ENCODE data around the gene UPF1.

The UPF1 gene

GRCh38 chr19:18889949-18890745 is 58.4 kb downstream of the UPF1 start:
- H3K27me3 ChIP-seq (ENCODE audit: insufficient read depth, low read length, poor library complexity), result no peaks in the 10 kb centered on the region
- H3K36me3 ChIP-seq (ENCODE audit: control insufficient read depth, insufficient read depth, low read length), result no peaks in the 10 kb centered on the region
- no CpG with 5 or more reads among the region's 10 CpGs for WGBS (ENCODE audit: extremely low coverage, insufficient coverage, low lambda C conversion rate)
- H3K27ac ChIP-seq (ENCODE audit: low read depth, low read length), result no peak overlapping the region
- no peak overlapping the region for H3K23ac ChIP-seq (ENCODE audit: low read length)
- H4K5ac ChIP-seq (ENCODE audit: low read length), result no peak overlapping the region
- H3K56ac ChIP-seq (ENCODE audit: low read length), result no peak overlapping the region
- H3K4me2 ChIP-seq (ENCODE audit: low read length), result no peak overlapping the region
- no peak overlapping the region for H2AK5ac ChIP-seq (ENCODE audit: low read length)
- no peak overlapping the region for H2BK5ac ChIP-seq (ENCODE audit: low read length)
- H3K4ac ChIP-seq (ENCODE audit: low read depth, low read length), result no peak overlapping the region
- no peaks in the 10 kb centered on the region for H3K79me1 ChIP-seq (ENCODE audit: low read length)
- no peak overlapping the region for H2BK15ac ChIP-seq (replicated peaks; ENCODE audit: low read depth)
- no peak overlapping the region for H4K8ac ChIP-seq (ENCODE audit: low read depth, low read length)
- H3K4me1 ChIP-seq (ENCODE audit: control insufficient read depth, low read depth, low read length), result no peaks in the 10 kb centered on the region
- H3K18ac ChIP-seq (ENCODE audit: low read length), result no peak overlapping the region
- H2BK120ac ChIP-seq (ENCODE audit: low read depth, low read length), result no peak overlapping the region
- no peak for DNase-seq
- no peaks in the 10 kb centered on the region for H3K79me2 ChIP-seq (ENCODE audit: control insufficient read depth, insufficient read depth, low read length)
- H3K9ac ChIP-seq (ENCODE audit: low read length), result no peak overlapping the region
- no peak overlapping the region for H3K4me3 ChIP-seq (ENCODE audit: low read length)

GRCh38 chr19:18893587-18894253 is 62.0 kb downstream of the UPF1 start:
- no CpG with 5 or more reads among the region's 18 CpGs for WGBS (ENCODE audit: extremely low coverage, insufficient coverage, low lambda C conversion rate)

GRCh38 chr19:18894254-18895037 is 62.7 kb downstream of the UPF1 start:
- Histone ChIP-seq H3K18ac (ENCODE audit: low read length) (no peak overlapping the region), H2AK5ac (ENCODE audit: low read length) (no peak overlapping the region), H3K4me1 (ENCODE audit: control insufficient read depth, low read depth, low read length) (no peaks in the 10 kb centered on the region), H2BK15ac (replicated peaks; ENCODE audit: low read depth) (no peak overlapping the region), H3K4ac (ENCODE audit: low read depth, low read length) (no peak overlapping the region), H2BK120ac (ENCODE audit: low read depth, low read length) (no peak overlapping the region), H3K4me3 (ENCODE audit: low read length) (no peak overlapping the region), H3K79me2 (ENCODE audit: control insufficient read depth, insufficient read depth, low read length) (no peaks in the 10 kb centered on the region), H3K27ac (ENCODE audit: low read depth, low read length) (no peak overlapping the region), H2BK5ac (ENCODE audit: low read length) (no peak overlapping the region), H3K23ac (ENCODE audit: low read length) (no peak overlapping the region), H3K9ac (ENCODE audit: low read length) (peak overlapping the region; percentile 29), H3K56ac (ENCODE audit: low read length) (peak overlapping the region; percentile 34), H3K4me2 (ENCODE audit: low read length) (peak overlapping the region; percentile 27), H4K8ac (ENCODE audit: low read depth, low read length) (no peak overlapping the region), H3K27me3 (ENCODE audit: insufficient read depth, low read length, poor library complexity) (no peaks in the 10 kb centered on the region), H4K5ac (ENCODE audit: low read length) (no peak overlapping the region), H3K36me3 (ENCODE audit: control insufficient read depth, insufficient read depth, low read length) (no peaks in the 10 kb centered on the region), H3K79me1 (ENCODE audit: low read length) (no peaks in the 10 kb centered on the region)
- DNase-seq, result peak; percentile 62
- no CpG with 5 or more reads among the region's 28 CpGs for WGBS (ENCODE audit: extremely low coverage, insufficient coverage, low lambda C conversion rate)

More at GRCh38 chr19:18893587-18894253, 62.0 kb downstream of the UPF1 start:
- Histone ChIP-seq H2BK120ac (ENCODE audit: low read depth, low read length) (no peak overlapping the region), H4K8ac (ENCODE audit: low read depth, low read length) (no peak overlapping the region), H2AK5ac (ENCODE audit: low read length) (no peak overlapping the region), H3K27me3 (ENCODE audit: insufficient read depth, low read length, poor library complexity) (no peaks in the 10 kb centered on the region), H2BK15ac (replicated peaks; ENCODE audit: low read depth) (no peak overlapping the region), H3K4me3 (ENCODE audit: low read length) (no peak overlapping the region), H4K5ac (ENCODE audit: low read length) (no peak overlapping the region), H3K4me1 (ENCODE audit: control insufficient read depth, low read depth, low read length) (no peaks in the 10 kb centered on the region), H3K56ac (ENCODE audit: low read length) (no peak overlapping the region), H3K9ac (ENCODE audit: low read length) (no peak overlapping the region), H3K27ac (ENCODE audit: low read depth, low read length) (no peak overlapping the region), H3K4ac (ENCODE audit: low read depth, low read length) (no peak overlapping the region), H3K79me2 (ENCODE audit: control insufficient read depth, insufficient read depth, low read length) (no peaks in the 10 kb centered on the region), H3K79me1 (ENCODE audit: low read length) (no peaks in the 10 kb centered on the region), H3K23ac (ENCODE audit: low read length) (no peak overlapping the region), H3K36me3 (ENCODE audit: control insufficient read depth, insufficient read depth, low read length) (no peaks in the 10 kb centered on the region), H3K18ac (ENCODE audit: low read length) (no peak overlapping the region), H2BK5ac (ENCODE audit: low read length) (no peak overlapping the region), H3K4me2 (ENCODE audit: low read length) (no peak overlapping the region)
- DNase-seq, result no peak

GRCh38 chr19:18895038-18895823 is 63.5 kb downstream of the UPF1 start:
- H3K4me2 ChIP-seq (ENCODE audit: low read length), result peak overlapping the region; percentile 64
- H3K18ac ChIP-seq (ENCODE audit: low read length), result peak overlapping the region; percentile 6
- H3K36me3 ChIP-seq (ENCODE audit: control insufficient read depth, insufficient read depth, low read length), result peaks cover 2% of the 10 kb centered on the region
- peak overlapping the region; percentile 45 for H3K23ac ChIP-seq (ENCODE audit: low read length)
- peak overlapping the region; percentile 80 for H3K56ac ChIP-seq (ENCODE audit: low read length)
- H2BK5ac ChIP-seq (ENCODE audit: low read length), result no peak overlapping the region
- no peaks in the 10 kb centered on the region for H3K27me3 ChIP-seq (ENCODE audit: insufficient read depth, low read length, poor library complexity)
- no peak overlapping the region for H2BK120ac ChIP-seq (ENCODE audit: low read depth, low read length)
- no CpG with 5 or more reads among the region's 72 CpGs for WGBS (ENCODE audit: extremely low coverage, insufficient coverage, low lambda C conversion rate)
- peak overlapping the region; percentile 19 for H3K4me3 ChIP-seq (ENCODE audit: low read length)
- H3K4ac ChIP-seq (ENCODE audit: low read depth, low read length), result no peak overlapping the region
- no peak overlapping the region for H2BK15ac ChIP-seq (replicated peaks; ENCODE audit: low read depth)
- no peaks in the 10 kb centered on the region for H3K79me2 ChIP-seq (ENCODE audit: control insufficient read depth, insufficient read depth, low read length)
- no peaks in the 10 kb centered on the region for H3K79me1 ChIP-seq (ENCODE audit: low read length)
- H3K27ac ChIP-seq (ENCODE audit: low read depth, low read length), result no peak overlapping the region
- no peak overlapping the region for H4K5ac ChIP-seq (ENCODE audit: low read length)
- DNase-seq, result peak; percentile 81
- H2AK5ac ChIP-seq (ENCODE audit: low read length), result no peak overlapping the region
- H3K9ac ChIP-seq (ENCODE audit: low read length), result peak overlapping the region; percentile 76
- H4K8ac ChIP-seq (ENCODE audit: low read depth, low read length), result no peak overlapping the region
- H3K4me1 ChIP-seq (ENCODE audit: control insufficient read depth, low read depth, low read length), result no peaks in the 10 kb centered on the region

- Histone ChIP-seq H3K36me3 (ENCODE audit: control insufficient read depth, insufficient read depth, low read length) (peaks cover 2% of the 10 kb centered on the region), H3K4ac (ENCODE audit: low read depth, low read length) (no peak within 1 kb of the TSS), H2BK15ac (replicated peaks; ENCODE audit: low read depth) (no peak within 1 kb of the TSS), H2BK5ac (ENCODE audit: low read length) (no peak within 1 kb of the TSS), H3K79me2 (ENCODE audit: control insufficient read depth, insufficient read depth, low read length) (no peaks in the 10 kb centered on the region), H3K27ac (ENCODE audit: low read depth, low read length) (no peak within 1 kb of the TSS), H3K23ac (ENCODE audit: low read length) (peak within 1 kb of the TSS; percentile 45), H2BK120ac (ENCODE audit: low read depth, low read length) (no peak within 1 kb of the TSS), H3K9ac (ENCODE audit: low read length) (peak within 1 kb of the TSS; percentile 76), H3K4me2 (ENCODE audit: low read length) (peak within 1 kb of the TSS; percentile 64), H3K4me1 (ENCODE audit: control insufficient read depth, low read depth, low read length) (no peaks in the 10 kb centered on the region), H3K27me3 (ENCODE audit: insufficient read depth, low read length, poor library complexity) (no peaks in the 10 kb centered on the region), H3K79me1 (ENCODE audit: low read length) (no peaks in the 10 kb centered on the region), H4K5ac (ENCODE audit: low read length) (no peak within 1 kb of the TSS), H3K4me3 (ENCODE audit: low read length) (peak within 1 kb of the TSS; percentile 19), H3K56ac (ENCODE audit: low read length) (peak within 1 kb of the TSS; percentile 80), H2AK5ac (ENCODE audit: low read length) (no peak within 1 kb of the TSS), H4K8ac (ENCODE audit: low read depth, low read length) (no peak within 1 kb of the TSS), H3K18ac (ENCODE audit: low read length) (peak within 1 kb of the TSS; percentile 6)
- DNase-seq, result peak; percentile 51
- WGBS (ENCODE audit: extremely low coverage, insufficient coverage, low lambda C conversion rate), result no CpG with 5 or more reads among the region's 89 CpGs
Observed at GRCh38 chr19:18895824-18896341, 64.1 kb downstream of the UPF1 start, which contains the start of gene CERS1. TSS of gene CERS1 (minus strand) at chr19:18896158. CDS start at chr19:18896072, 86 bp downstream.
